Measurements from ENCODE around the gene PLXNC1.

Gene PLXNC1

DNA sequence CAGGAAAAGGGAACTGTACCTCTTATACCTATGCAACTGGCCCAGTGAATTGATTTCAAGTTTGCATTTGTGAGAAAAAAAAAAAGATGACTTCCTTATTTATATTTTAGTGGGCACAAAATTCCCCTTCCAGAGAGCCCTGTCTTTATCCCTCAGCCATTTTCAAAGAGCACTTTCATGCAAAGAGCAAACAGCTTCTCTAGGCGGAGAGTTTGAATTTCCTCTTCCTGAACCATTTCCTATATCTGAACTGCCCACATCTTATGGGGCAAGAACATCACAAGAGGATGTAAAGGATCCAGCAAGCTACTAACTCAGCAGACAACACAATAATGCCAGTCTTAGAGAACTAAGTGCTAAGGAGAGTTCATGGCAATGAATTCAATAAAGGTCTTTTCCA lies 22.3 kb upstream of the PLXNC1 start:
- Histone ChIP-seq H3K4me1 (ENCODE audit: low read depth, poor library complexity, severe bottlenecking) (no peaks in the 10 kb centered on the region), H3K4me3 (IDR thresholded peaks at IDR 0.05; ENCODE audit: insufficient read depth, low read depth, low read length) (no peak overlapping the region), H3K4me2 (no peak overlapping the region), H4K20me1 (ENCODE audit: insufficient read depth) (no peaks in the 10 kb centered on the region), H3K79me2 (ENCODE audit: insufficient read depth, low read depth) (no peaks in the 10 kb centered on the region), H3K36me3 (ENCODE audit: insufficient read depth) (no peaks in the 10 kb centered on the region), H3K27me3 (ENCODE audit: insufficient read depth, low read depth) (no peaks in the 10 kb centered on the region), H3K9ac (no peak overlapping the region), H3K27ac (no peak overlapping the region), H2AFZ (ENCODE audit: low read depth) (no peak overlapping the region)
- TF ChIP-seq CTCF (conservative IDR thresholded peaks at IDR 0.05; ENCODE audit: low read depth, low read length), result no peak

- no peaks in the 10 kb centered on the region for H3K4me1 ChIP-seq (ENCODE audit: low read depth, poor library complexity, severe bottlenecking)
- H3K36me3 ChIP-seq (ENCODE audit: insufficient read depth), result no peaks in the 10 kb centered on the region
- H3K4me2 ChIP-seq, result no peak overlapping the region
- H3K27ac ChIP-seq, result no peak overlapping the region
- no peak overlapping the region for H3K4me3 ChIP-seq (IDR thresholded peaks at IDR 0.05; ENCODE audit: insufficient read depth, low read depth, low read length)
- no peaks in the 10 kb centered on the region for H4K20me1 ChIP-seq (ENCODE audit: insufficient read depth)
- TF ChIP-seq CTCF (conservative IDR thresholded peaks at IDR 0.05; ENCODE audit: low read depth, low read length), result no peak
- no peak overlapping the region for H2AFZ ChIP-seq (ENCODE audit: low read depth)
- no peaks in the 10 kb centered on the region for H3K79me2 ChIP-seq (ENCODE audit: insufficient read depth, low read depth)
- H3K27me3 ChIP-seq (ENCODE audit: insufficient read depth, low read depth), result no peaks in the 10 kb centered on the region
- H3K9ac ChIP-seq, result no peak overlapping the region
These were observed 20.9 kb upstream of the PLXNC1 start for GRCh38 chr12:94127239-94128131.

GRCh38 chr12:94128280-94128679 lies 20.1 kb upstream of the PLXNC1 start:
- Histone ChIP-seq H3K9ac (no peak overlapping the region), H3K27me3 (ENCODE audit: insufficient read depth, low read depth) (no peaks in the 10 kb centered on the region)
- no peak for TF ChIP-seq CTCF (conservative IDR thresholded peaks at IDR 0.05; ENCODE audit: low read depth, low read length)

DNA sequence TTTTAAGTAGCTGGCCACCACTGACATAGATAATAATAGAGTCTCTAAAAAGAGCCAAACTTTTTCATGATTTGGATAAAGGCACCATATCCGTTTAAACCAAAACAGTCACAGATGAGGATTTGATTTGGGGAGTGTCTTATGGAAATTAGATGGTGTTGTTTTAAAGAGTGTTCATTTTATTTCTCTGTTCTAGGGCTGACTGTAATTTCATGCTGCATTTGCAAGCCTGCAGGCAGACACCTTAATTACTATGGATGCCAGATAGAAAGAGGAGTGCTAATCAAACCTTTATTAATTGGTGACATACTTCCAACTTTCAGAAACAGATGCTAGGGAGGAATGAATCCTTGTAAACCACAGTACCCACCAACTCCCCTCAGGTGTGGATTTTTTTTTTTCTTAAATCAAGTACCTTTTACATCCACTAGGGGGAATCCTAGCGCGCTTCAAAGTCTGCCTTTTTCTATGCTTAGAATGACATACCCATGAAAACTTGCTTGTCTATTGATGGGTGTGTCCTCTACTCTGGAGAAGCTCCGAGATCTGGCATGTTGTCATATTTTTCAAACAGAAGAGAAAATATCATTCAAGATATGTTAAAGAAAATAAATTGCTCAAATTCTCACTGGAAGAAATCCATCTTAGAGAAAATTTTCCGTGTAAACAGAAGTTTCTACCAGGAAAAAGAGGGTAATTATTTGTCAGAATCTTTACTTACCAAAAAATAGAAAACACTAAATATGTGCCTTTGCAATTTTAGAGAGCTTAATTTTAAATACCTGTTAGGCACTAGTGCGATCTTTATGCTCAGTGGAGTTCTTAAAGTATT lies 14.2 kb upstream of the PLXNC1 start:
- no peak overlapping the region for H3K9ac ChIP-seq
- no peaks in the 10 kb centered on the region for H3K27me3 ChIP-seq (ENCODE audit: insufficient read depth, low read depth)
- H3K4me3 ChIP-seq (IDR thresholded peaks at IDR 0.05; ENCODE audit: insufficient read depth, low read depth, low read length), result no peak overlapping the region
- peak overlapping the region; percentile 1; the same call in 1 of the 2 replicates for H3K4me2 ChIP-seq
- H3K27ac ChIP-seq, result no peak overlapping the region
- H2AFZ ChIP-seq (ENCODE audit: low read depth), result no peak overlapping the region
- H4K20me1 ChIP-seq (ENCODE audit: insufficient read depth), result no peaks in the 10 kb centered on the region
- TF ChIP-seq CTCF (conservative IDR thresholded peaks at IDR 0.05; ENCODE audit: low read depth, low read length), result peak; percentile 86
- no peaks in the 10 kb centered on the region for H3K79me2 ChIP-seq (ENCODE audit: insufficient read depth, low read depth)
- H3K4me1 ChIP-seq (ENCODE audit: low read depth, poor library complexity, severe bottlenecking), result no peaks in the 10 kb centered on the region
- H3K36me3 ChIP-seq (ENCODE audit: insufficient read depth), result no peaks in the 10 kb centered on the region

More at GRCh38 chr12:94128280-94128679, 20.1 kb upstream of the PLXNC1 start:
- no peak overlapping the region for H3K4me3 ChIP-seq (IDR thresholded peaks at IDR 0.05; ENCODE audit: insufficient read depth, low read depth, low read length)
- H3K4me2 ChIP-seq, result no peak overlapping the region
- no peak overlapping the region for H3K27ac ChIP-seq
- no peaks in the 10 kb centered on the region for H4K20me1 ChIP-seq (ENCODE audit: insufficient read depth)
- H2AFZ ChIP-seq (ENCODE audit: low read depth), result no peak overlapping the region
- H3K79me2 ChIP-seq (ENCODE audit: insufficient read depth, low read depth), result no peaks in the 10 kb centered on the region
- no peaks in the 10 kb centered on the region for H3K36me3 ChIP-seq (ENCODE audit: insufficient read depth)
- no peaks in the 10 kb centered on the region for H3K4me1 ChIP-seq (ENCODE audit: low read depth, poor library complexity, severe bottlenecking)
